B cell (primary cell): Measurements from ENCODE around the gene ATIC. TPM values are rescaled to one million over a fixed set of nuclear protein-coding genes. Genes with fewer than 3 reads are reported as not detected.

Source experiments
- ATAC-seq: fragments of 200-7000 bp; cut with Tn5 transposase; one replicate; pipeline ENCODE4 v1.10.0; 2021; ENCODE audit warnings: low read depth, mild to moderate bottlenecking, moderate number of reproducible peaks, moderate library complexity
- CTCF ChIA-PET: fragments of 350-600 bp; sonication (Branson Sonifier 250); formaldehyde crosslinking; loops from one replicate; lab custom pipeline; 2021; ENCODE audit warnings: antibody characterized with exemption, inconsistent platforms; lab: Charles Lee
- POLR2A ChIA-PET: fragments of 350-600 bp; sonication (Branson Sonifier 250); formaldehyde crosslinking; loops from one replicate; lab custom pipeline; 2021; ENCODE audit warnings: antibody characterized with exemption; lab: Charles Lee
- DNase-seq: peaks from one replicate; pipeline ENCODE4 v3.0.0; 2013
- H2AFZ ChIP-seq: 2 replicates; pipeline ENCODE4 v1.6.1; 2012; ENCODE audit warnings: mild to moderate bottlenecking, low read depth, low read length; ENCODE audit not compliant: insufficient read depth, poor library complexity, severe bottlenecking
- H3K27ac ChIP-seq, 2 donors: 1 replicate in 1 of 2; 2 replicates in 1 of 2; pipeline ENCODE4 v1.5.1; 2012 to 2013; ENCODE audit warnings: low read length in 2 of 2, mild to moderate bottlenecking in 2 of 2, moderate library complexity in 1 of 2
- H3K27me3 ChIP-seq, 4 experiments: fragments of 200-600 bp in 1 of 4; sonication (generic) in 1 of 4; replicated peaks in 1 of 4; 1 replicate in 2 of 4; 2 replicates in 2 of 4; pipeline versions ENCODE4 v1.6.1 to v1.7.0; 2013 to 2016; ENCODE audit warnings: low read length in 3 of 4, mild to moderate bottlenecking in 2 of 4, mixed read lengths in 1 of 4, moderate library complexity in 1 of 4; ENCODE audit not compliant: insufficient read depth in 4 of 4, control insufficient read depth in 3 of 4; ENCODE audit errors: control extremely low read depth in 1 of 4
- H3K36me3 ChIP-seq, 2 experiments: replicated peaks in 1 of 2; 1 replicate in 1 of 2; 2 replicates in 1 of 2; pipeline versions ENCODE4 v1.6.1 to v1.7.1; 2013; ENCODE audit warnings: low read length in 1 of 2; ENCODE audit not compliant: insufficient read depth in 2 of 2, control insufficient read depth in 1 of 2; ENCODE audit errors: control extremely low read depth in 1 of 2, extremely low read depth in 1 of 2
- H3K4me1 ChIP-seq, 2 donors: fragments of 200-600 bp in 1 of 2; sonication (generic) in 1 of 2; 1 replicate in 1 of 2; 2 replicates in 1 of 2; pipeline versions ENCODE4 v1.5.1 to v1.6.1; 2013 to 2017; ENCODE audit warnings: low read length in 2 of 2; ENCODE audit not compliant: control insufficient read depth in 2 of 2, insufficient read depth in 2 of 2
- H3K4me2 ChIP-seq: replicated peaks from 2 replicates; pipeline ENCODE3; 2012; ENCODE audit warnings: mild to moderate bottlenecking, low read depth, low read length; ENCODE audit not compliant: poor library complexity, severe bottlenecking
- H3K4me3 ChIP-seq, 5 experiments: fragments of 200-600 bp in 1 of 5; sonication (generic) in 1 of 5; 1 replicate in 3 of 5; 2 replicates in 2 of 5; pipeline versions ENCODE4 v1.5.1 to v1.7.0; 2011 to 2016; ENCODE audit warnings: low read length in 4 of 5, mild to moderate bottlenecking in 4 of 5, low read depth in 2 of 5, control low read depth in 1 of 5, moderate library complexity in 1 of 5; ENCODE audit not compliant: insufficient read depth in 1 of 5; ENCODE audit errors: control extremely low read depth in 1 of 5, extremely low read depth in 1 of 5
- H3K79me2 ChIP-seq: fragments of 200-600 bp; sonication (generic); one replicate; pipeline ENCODE4 v1.6.0; 2016; ENCODE audit warnings: low read length; ENCODE audit not compliant: control insufficient read depth, insufficient read depth
- H3K9ac ChIP-seq: fragments of 200-600 bp; sonication (generic); 2 replicates; pipeline ENCODE4 v1.6.1; 2017; ENCODE audit warnings: mild to moderate bottlenecking, low read length, moderate library complexity
- H3K9me3 ChIP-seq, 3 donors: one replicate each; pipeline versions ENCODE4 v1.6.1 to v1.7.1; 2013; ENCODE audit warnings: low read length in 2 of 3; ENCODE audit not compliant: control insufficient read depth in 2 of 3, insufficient read depth in 1 of 3; ENCODE audit errors: control extremely low read depth in 1 of 3
- H4K20me1 ChIP-seq: 2 replicates; pipeline ENCODE4 v1.6.0; 2012; ENCODE audit warnings: mild to moderate bottlenecking, low read length; ENCODE audit not compliant: insufficient read depth, control insufficient read depth, poor library complexity, severe bottlenecking
- H3K27ac Mint-ChIP-seq: one replicate; pipeline ENCODE4 v1.8.0; 2021; ENCODE audit warnings: mixed read lengths
- H3K27me3 Mint-ChIP-seq: one replicate; pipeline ENCODE4 v1.8.0; 2021; ENCODE audit warnings: mixed read lengths
- H3K4me1 Mint-ChIP-seq: one replicate; pipeline ENCODE4 v1.8.0; 2021; ENCODE audit warnings: mixed read lengths
- H3K4me3 Mint-ChIP-seq: one replicate; pipeline ENCODE4 v1.8.0; 2021; ENCODE audit warnings: mixed read lengths
- H3K9me3 Mint-ChIP-seq: one replicate; pipeline ENCODE4 v1.8.0; 2022; ENCODE audit warnings: mixed read lengths; ENCODE audit not compliant: insufficient read depth
- EZH2 ChIP-seq: IDR thresholded peaks from 2 replicates; pipeline ENCODE4 v1.6.1; 2012; ENCODE audit warnings: borderline replicate concordance, low read depth, mild to moderate bottlenecking, moderate library complexity, low read length; ENCODE audit not compliant: insufficient read depth, poor library complexity, severe bottlenecking
- WGBS: methylation state at CpG from one replicate; pipeline ENCODE4 v1.1.5; 2013; ENCODE audit warnings: missing lambda C conversion rate; ENCODE audit not compliant: insufficient coverage; 5-methylcytosine and 5-hydroxymethylcytosine counted together
- intact Hi-C: fragments of 100-400 bp; cut with micrococcal nuclease; formaldehyde crosslinking; loops from one replicate; pipeline ENCODE4 v1.10.0; 2022
- polyA plus RNA-seq: library from polyadenylated mRNA; depleted of rRNA; stranded (reverse); fragments of >200 nt; gene quantifications from 2 replicates; pipeline ENCODE4 v1.2.3, GENCODE V29; 2012
- total RNA-seq, 2 donors: library from RNA; stranded (reverse); fragments of 120-200 nt in 1 of 2; gene quantifications; 1 replicate in 1 of 2; 2 replicates in 1 of 2; pipeline versions ENCODE4 v1.2.3 to v1.2.4, GENCODE V29; 2013 to 2022
- TF ChIP-seq, protein P1 (sequence below): fragments of 200-600 bp; IDR thresholded peaks from one replicate; pipeline ENCODE4 v1.8.0; 2022; ENCODE audit warnings: antibody characterized with exemption, mild to moderate bottlenecking

ATIC gene
- total and polyA plus RNA-seq, 2 donors (not counting 1 experiment from before 2014, with no cell fraction given): 55.4 to 80.4 TPM

DNA sequence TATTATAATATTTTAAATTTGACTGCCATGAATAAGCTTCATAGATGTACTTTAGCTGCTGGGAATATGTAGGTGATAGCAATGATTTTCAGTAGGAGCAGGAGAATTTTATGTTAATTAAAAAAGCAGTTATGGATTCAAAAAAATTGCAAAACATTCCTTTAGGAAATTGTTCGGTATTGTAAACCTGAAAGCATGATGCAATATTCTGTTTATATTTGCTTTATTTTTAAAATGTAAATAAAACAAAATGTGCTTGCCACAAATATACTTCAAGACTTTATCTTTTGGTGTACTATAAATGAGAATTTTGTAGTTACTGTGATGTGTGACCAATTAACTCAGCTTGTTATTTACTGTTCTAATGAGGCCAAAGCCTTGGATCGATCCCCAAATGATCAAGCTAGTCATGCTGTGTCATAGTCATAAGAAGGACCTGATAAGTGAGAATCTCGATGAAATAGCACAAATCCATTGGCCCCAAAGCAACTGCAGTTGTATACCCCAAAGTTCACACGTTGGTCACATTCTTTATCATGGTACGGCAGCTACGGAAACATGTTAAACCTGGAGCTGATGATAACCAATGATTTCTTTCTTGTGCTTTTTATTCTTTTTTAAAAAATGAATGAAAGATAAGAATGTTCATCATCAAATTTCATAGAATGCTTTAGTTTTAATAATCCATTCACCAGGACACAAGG, 23.6 kb upstream of the ATIC start:
- ATAC-seq: no peak
- no peaks in the 10 kb centered on the region for H3K4me1 ChIP-seq
- Mint-ChIP-seq H3K4me3 (no peak overlapping the region), H3K27ac (no peak overlapping the region), H3K9me3 (no peaks in the 10 kb centered on the region), H3K27me3 (peaks cover 8% of the 10 kb centered on the region), H3K4me1 (no peaks in the 10 kb centered on the region)
- no peak overlapping the region for H3K9ac ChIP-seq
- no peak overlapping the region for H3K4me3 ChIP-seq
- CTCF ChIA-PET: no interaction called here
- TF ChIP-seq, protein P1, sequence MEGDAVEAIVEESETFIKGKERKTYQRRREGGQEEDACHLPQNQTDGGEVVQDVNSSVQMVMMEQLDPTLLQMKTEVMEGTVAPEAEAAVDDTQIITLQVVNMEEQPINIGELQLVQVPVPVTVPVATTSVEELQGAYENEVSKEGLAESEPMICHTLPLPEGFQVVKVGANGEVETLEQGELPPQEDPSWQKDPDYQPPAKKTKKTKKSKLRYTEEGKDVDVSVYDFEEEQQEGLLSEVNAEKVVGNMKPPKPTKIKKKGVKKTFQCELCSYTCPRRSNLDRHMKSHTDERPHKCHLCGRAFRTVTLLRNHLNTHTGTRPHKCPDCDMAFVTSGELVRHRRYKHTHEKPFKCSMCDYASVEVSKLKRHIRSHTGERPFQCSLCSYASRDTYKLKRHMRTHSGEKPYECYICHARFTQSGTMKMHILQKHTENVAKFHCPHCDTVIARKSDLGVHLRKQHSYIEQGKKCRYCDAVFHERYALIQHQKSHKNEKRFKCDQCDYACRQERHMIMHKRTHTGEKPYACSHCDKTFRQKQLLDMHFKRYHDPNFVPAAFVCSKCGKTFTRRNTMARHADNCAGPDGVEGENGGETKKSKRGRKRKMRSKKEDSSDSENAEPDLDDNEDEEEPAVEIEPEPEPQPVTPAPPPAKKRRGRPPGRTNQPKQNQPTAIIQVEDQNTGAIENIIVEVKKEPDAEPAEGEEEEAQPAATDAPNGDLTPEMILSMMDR: no peak
- no peak for TF ChIP-seq EZH2
- no peak for DNase-seq
- no peaks in the 10 kb centered on the region for H3K9me3 ChIP-seq
- POLR2A ChIA-PET: no interaction called here
- no peaks in the 10 kb centered on the region for H3K79me2 ChIP-seq
- no peak overlapping the region for H2AFZ ChIP-seq
- H3K27ac ChIP-seq: no peak overlapping the region
- no peaks in the 10 kb centered on the region for H3K27me3 ChIP-seq
- no peak overlapping the region for H3K4me2 ChIP-seq
- H4K20me1 ChIP-seq: no peaks in the 10 kb centered on the region
- 83% methylated on average over 3 of the region's 6 CpGs for WGBS
- no peaks in the 10 kb centered on the region for H3K36me3 ChIP-seq
- intact Hi-C loops: no loop called here

DNA sequence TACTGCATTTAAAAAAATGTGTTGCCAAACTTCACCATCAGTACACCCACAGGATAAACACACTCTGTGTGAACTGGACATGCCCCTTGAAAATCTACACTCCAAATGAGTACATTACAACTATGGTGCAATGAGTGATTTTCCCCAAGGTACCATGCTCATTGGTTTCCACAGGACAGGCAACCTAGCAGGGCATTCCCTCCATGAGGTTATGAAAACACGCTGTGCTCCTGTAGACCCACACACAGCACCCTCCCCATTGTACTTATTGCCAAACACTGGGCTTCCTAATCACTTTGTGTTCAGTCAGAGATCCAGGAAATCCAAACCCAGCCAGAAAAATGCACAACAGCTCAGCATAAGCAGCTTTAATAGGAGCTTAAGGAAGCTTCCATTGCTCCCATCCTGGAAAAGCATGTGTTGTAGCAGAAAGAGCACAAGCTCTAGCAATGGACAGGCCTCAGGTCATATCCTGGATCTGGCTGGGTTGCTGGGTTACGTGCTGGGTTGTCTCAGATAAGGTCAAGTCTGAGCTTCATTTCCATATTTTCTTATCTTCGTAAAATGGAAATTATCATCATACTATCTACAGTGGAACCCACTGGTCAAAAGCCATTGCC, 20.8 kb upstream of the ATIC start:
- WGBS: 80% methylated on average over 1 of the region's 3 CpGs

More for the DNA sequence above, 20.8 kb upstream of the ATIC start:
- intact Hi-C loops: no loop called here
- Histone ChIP-seq H3K27ac (no peak overlapping the region), H3K27me3 (no peaks in the 10 kb centered on the region), H3K4me3 (no peak overlapping the region), H2AFZ (no peak overlapping the region), H3K4me1 (no peaks in the 10 kb centered on the region), H3K9ac (no peak overlapping the region), H4K20me1 (no peaks in the 10 kb centered on the region), H3K9me3 (no peaks in the 10 kb centered on the region), H3K36me3 (no peaks in the 10 kb centered on the region), H3K4me2 (no peak overlapping the region), H3K79me2 (no peaks in the 10 kb centered on the region)
- ChIA-PET CTCF (interaction anchor here (0.8 kb wide), 1 partner anchor 21 kb away, joined by 8 read pairs; no protein-coding TSS in a partner anchor), POLR2A (no interaction called here)
- Mint-ChIP-seq H3K27me3 (peaks cover 17% of the 10 kb centered on the region), H3K9me3 (no peaks in the 10 kb centered on the region), H3K4me1 (no peaks in the 10 kb centered on the region), H3K4me3 (no peak overlapping the region), H3K27ac (no peak overlapping the region)
- TF ChIP-seq EZH2: no peak
- TF ChIP-seq, protein P1: no peak
- DNase-seq (no peak), ATAC-seq (no peak)
